GM12872 (cell line): ENCODE measurements around the gene TRPV2.

Source experiments
- CTCF ChIP-seq: IDR thresholded peaks from 3 replicates; pipeline ENCODE4 v1.5.1; 2011; ENCODE audit warnings: low read depth, mild to moderate bottlenecking, low read length, moderate library complexity; ENCODE audit not compliant: insufficient read depth

TRPV2 gene

GRCh38 chr17:16453493-16453851, 38.1 kb downstream of the TRPV2 start:
- no peak for TF ChIP-seq CTCF

GRCh38 chr17:16455997-16456741, 40.8 kb downstream of the TRPV2 start:
- TF ChIP-seq CTCF: no peak

- no peak for TF ChIP-seq CTCF
These were observed 41.5 kb downstream of the TRPV2 start for GRCh38 chr17:16456742-16457316.

GRCh38 chr17:16459271-16459670, 43.9 kb downstream of the TRPV2 start:
- no peak for TF ChIP-seq CTCF

- no peak for TF ChIP-seq CTCF
These were observed 44.6 kb downstream of the TRPV2 start for GRCh38 chr17:16459855-16460550.

GRCh38 chr17:16460796-16461605, 45.6 kb downstream of the TRPV2 start:
- TF ChIP-seq CTCF: no peak

- TF ChIP-seq CTCF: no peak
These were observed 46.2 kb downstream of the TRPV2 start for GRCh38 chr17:16461606-16461866.
